HL-60/S4 treated with retinoic acid at 250 ng/mL for 4 days and 3 days (cell line): ENCODE results near the gene COL6A5.
"Not testable (repeated sequence)": the region's sequence is repeated elsewhere in the genome, so short reads cannot be mapped to it uniquely, and the experiment has no call there.

Experiments
- in situ Hi-C: fragments of 300-500 bp; cut with MboI; formaldehyde crosslinking; loops from 2 replicates; pipeline ENCODE4 v1.7.0; 2022; ENCODE audit warnings: low sequenced_read_pairs

COL6A5 gene

GRCh38 chr3:130345487-130346079, at the start of gene COL6A5:
COL6A5 (plus strand) TSS chr3:130345672; CDS start chr3:130373639, 27,967 bp downstream.
- in situ Hi-C loops, result no loop called here

GRCh38 chr3:130299531-130299930, 45.9 kb upstream of the COL6A5 start:
- in situ Hi-C loops, result no loop called here

- in situ Hi-C loops, result no loop called here
Measured at GRCh38 chr3:130300888-130301287, 44.6 kb upstream of the COL6A5 start.

GRCh38 chr3:130310109-130310508, 35.4 kb upstream of the COL6A5 start:
- in situ Hi-C loops, result no loop called here

- in situ Hi-C loops, result no loop called here
Measured at GRCh38 chr3:130312374-130312773, 33.1 kb upstream of the COL6A5 start.

GRCh38 chr3:130316169-130316568, 29.3 kb upstream of the COL6A5 start:
- in situ Hi-C loops, result no loop called here

GRCh38 chr3:130323503-130323902, 22.0 kb upstream of the COL6A5 start:
- in situ Hi-C loops, result no loop called here

GRCh38 chr3:130340766-130341165, 4.7 kb upstream of the COL6A5 start:
- in situ Hi-C loops, result no loop called here

GRCh38 chr3:130341388-130341787, 4.1 kb upstream of the COL6A5 start:
- in situ Hi-C loops, result no loop called here

GRCh38 chr3:130341882-130342281, 3.6 kb upstream of the COL6A5 start:
- in situ Hi-C loops, result no loop called here

- in situ Hi-C loops, result no loop called here
Measured at GRCh38 chr3:130342821-130343661, 2.4 kb upstream of the COL6A5 start.

- in situ Hi-C loops, result not testable (repeated sequence)
Measured at GRCh38 chr3:130348258-130348657, 2.8 kb downstream of the COL6A5 start.

- in situ Hi-C loops, result no loop called here
Measured at GRCh38 chr3:130354430-130354829, 9.0 kb downstream of the COL6A5 start.

GRCh38 chr3:130374033-130374432, 28.6 kb downstream of the COL6A5 start:
- in situ Hi-C loops, result no loop called here

GRCh38 chr3:130374908-130375307, 29.4 kb downstream of the COL6A5 start:
- in situ Hi-C loops, result no loop called here

- in situ Hi-C loops, result no loop called here
Measured at GRCh38 chr3:130377960-130378676, 32.6 kb downstream of the COL6A5 start.

- in situ Hi-C loops, result no loop called here
Measured at GRCh38 chr3:130378677-130379191, 33.3 kb downstream of the COL6A5 start.

- in situ Hi-C loops, result no loop called here
Measured at GRCh38 chr3:130379274-130379673, 33.8 kb downstream of the COL6A5 start.

- in situ Hi-C loops, result no loop called here
Measured at GRCh38 chr3:130380398-130380797, 34.9 kb downstream of the COL6A5 start.

GRCh38 chr3:130383424-130383823, 38.0 kb downstream of the COL6A5 start:
- in situ Hi-C loops, result no loop called here

GRCh38 chr3:130384476-130385025, 39.1 kb downstream of the COL6A5 start:
- in situ Hi-C loops, result no loop called here
